Measurements from ENCODE around the gene RAF1.

The RAF1 gene

DNA sequence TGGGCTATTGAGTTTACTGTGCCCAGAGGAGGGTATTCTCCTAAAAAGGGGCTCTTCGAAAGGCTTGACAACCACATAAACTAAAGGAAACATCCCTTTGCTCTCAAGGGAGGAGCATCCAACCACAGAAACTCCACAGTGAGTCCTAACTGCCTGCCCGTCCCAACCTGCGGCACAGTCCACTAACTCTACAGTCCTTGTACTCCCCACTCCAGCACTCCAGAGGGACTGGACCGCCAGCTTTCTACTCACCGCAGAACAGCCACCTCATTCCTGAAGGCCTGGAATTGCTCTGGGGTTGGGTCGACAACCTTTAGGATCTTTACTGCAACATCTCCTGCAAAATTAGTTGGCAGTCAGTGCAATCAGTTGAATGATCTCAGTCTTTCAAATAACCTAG lies 72.5 kb downstream of the RAF1 start:
- DNase-seq (ENCODE audit: low spot score), result no peak

DNA sequence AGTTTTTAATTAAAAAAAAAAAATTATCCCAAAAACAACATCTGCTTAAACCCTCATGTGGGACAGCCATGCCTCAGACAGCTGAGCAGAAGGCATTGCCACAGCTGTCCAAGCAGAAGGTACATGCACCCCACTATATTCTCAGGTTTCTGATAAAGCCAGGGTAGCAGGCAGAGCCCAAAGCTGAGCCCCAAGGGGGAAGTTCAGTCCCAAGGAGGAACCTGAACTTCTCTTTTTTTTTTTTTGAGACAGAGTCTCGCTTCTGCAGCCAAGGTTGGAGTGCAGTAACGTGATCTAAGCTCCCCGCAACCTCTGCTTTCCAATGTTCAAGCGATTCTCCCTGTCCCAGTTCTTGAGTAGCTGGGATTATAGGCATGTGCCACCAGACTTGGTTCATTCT lies 73.8 kb downstream of the RAF1 start:
- no peak for DNase-seq (ENCODE audit: low spot score)

DNA sequence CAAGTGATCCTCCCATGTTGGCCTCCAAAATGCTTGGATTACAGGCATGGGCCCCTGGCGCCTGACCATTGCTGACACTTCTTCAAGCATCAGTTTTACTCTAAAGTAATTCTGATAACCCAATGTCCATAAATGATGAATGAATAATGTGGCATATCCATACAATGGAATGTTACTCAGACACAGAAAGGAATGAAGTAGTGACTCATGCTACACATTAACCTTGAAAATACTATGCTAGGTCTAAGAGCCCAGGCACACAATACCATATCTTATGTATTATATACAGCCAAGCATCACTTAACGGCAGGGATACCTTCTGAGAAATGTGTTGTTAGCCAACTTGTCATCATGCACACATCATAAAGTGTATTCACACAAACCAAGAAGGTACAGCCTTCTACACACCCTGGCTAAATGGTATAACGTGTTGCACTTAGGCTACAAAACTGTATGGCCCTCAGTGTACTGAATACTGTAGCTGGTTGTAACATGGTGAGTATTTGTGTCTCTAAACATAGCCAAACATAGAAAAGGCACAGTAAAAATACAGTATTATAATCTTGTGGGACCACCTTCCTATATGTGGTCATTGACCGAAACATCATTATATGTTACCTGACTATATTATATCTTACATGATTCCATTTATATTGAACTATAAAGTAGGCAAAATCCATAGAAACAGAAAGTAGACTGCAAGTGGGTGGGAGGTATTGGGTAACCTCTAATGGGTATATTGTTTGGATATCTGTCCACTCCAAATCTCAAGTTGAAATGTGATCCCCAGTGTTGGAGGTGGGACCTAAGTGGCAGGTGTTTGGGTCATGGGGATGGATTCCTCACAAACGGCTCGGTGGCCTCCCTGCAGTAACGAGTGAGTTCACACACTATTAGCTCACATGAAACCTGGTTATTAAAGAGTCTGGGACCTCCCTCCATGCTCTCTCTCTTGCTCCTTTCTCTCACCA lies 75.6 kb downstream of the RAF1 start:
- DNase-seq (ENCODE audit: low spot score), result no peak

DNA sequence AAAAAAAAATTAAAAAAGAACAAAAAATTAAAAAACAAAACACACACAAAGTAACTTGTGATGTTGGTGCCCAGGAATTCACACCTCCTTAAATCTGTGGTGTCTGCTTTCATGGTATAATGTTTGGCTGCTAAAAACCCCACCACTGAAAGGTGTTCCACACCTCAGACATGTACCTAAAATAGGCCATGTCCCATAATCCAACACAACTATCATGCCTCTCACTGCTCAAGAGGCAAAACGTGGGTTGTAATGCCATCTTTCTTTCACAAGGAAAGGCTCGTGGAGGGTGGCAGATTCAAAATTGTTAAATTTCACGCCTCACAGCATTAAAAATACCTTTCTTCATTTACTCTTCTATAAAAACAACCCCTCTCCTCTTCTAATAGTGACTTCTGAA lies 77.5 kb downstream of the RAF1 start:
- no peak for DNase-seq (ENCODE audit: low spot score)

DNA sequence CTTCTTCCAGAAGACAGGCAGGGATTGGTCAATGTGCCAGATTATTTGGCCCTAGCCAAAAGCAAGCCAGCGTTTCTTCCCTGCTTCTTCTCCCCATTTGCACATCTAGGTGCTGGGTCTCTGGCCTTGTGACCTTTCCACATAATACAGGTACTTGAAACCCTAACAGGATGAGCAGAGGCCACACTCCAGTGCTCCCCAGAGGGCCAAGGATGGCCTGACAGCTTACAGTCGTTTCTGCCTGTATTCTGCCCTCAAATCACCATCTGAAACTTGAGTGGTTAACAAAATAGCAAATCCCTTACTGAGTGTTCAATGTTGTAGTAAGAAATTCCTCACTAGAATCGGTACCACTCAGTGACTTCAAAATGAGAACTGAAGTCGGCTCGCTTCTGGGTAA lies 77.9 kb downstream of the RAF1 start:
- DNase-seq (ENCODE audit: low spot score), result no peak

DNA sequence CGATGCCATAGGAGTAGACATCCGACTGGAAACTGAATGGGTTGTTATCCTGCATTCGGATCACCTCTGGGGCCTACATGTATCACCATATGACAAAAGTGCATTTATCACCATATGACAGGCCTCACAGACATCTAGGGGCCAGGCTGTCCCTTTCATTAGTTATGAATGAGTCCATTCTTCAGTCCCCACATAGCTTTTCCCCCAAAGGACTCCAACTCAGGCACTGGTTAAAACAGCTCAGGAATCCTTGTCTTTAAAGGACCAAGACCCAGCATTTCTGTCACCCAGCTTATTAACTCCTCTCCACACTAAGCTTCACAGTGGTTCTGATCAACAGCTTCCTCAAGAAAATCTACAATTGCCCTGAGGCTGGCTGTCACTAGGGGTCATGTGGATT lies 78.7 kb downstream of the RAF1 start:
- no peak for DNase-seq (ENCODE audit: low spot score)

DNA sequence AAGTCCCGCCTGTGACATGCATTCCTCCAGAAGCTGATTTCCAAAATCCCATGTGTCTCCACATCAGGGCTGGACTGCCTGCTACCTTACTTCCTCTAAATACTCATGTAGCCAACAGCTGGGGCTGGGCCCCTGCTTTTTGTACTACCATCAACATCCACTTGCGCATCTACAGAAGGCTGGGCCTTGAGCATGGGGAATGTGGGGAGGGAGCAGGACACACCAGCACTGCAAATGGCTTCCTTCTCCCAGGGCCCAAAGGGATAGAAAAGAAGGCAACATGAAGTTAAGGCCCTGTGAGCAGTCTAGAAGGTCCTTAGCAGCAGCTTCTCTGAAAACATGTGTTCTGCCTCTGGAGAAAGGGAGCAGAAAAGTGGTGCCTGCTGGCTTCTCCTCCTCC lies 79.8 kb downstream of the RAF1 start:
- DNase-seq (ENCODE audit: low spot score), result no peak

DNA sequence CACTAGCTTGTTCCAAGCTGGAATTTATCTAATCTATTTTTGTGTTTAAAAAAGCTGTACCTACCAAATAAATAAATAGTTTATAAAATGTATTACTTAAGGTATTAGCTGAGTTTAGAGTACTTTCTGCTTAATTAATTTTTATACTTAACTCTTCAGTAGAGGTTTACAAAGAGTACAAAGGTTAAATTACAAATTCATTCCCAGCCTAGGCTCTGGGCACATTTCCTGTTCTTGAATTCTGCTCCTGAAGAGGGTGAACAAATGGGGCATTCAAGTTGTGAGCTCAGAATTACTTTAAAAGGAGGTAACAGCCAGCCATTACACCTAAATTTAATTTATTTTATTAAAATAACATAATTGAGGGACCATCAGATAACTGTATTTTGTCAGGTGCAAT lies 80.6 kb downstream of the RAF1 start:
- DNase-seq (ENCODE audit: low spot score), result no peak

DNA sequence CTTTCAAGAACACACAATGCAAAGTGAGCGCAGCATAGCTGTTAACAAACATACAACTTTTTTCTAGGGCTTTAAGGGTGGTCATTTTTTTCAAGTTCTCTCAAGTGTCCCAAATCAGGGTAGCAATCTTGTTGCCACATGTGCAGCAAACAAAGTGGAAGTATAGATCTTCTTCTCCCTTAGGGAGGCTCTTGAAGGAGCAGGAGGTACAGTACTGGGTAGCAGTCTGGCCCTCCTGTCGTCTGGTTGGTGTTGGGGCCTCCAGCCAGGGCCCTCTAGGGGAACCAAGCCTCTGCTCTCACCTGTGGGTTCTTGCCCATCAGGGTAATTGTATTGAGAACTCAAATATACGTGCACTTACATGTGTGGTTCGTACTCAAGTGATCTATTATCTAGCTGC lies 81.2 kb downstream of the RAF1 start:
- no peak for DNase-seq (ENCODE audit: low spot score)

DNA sequence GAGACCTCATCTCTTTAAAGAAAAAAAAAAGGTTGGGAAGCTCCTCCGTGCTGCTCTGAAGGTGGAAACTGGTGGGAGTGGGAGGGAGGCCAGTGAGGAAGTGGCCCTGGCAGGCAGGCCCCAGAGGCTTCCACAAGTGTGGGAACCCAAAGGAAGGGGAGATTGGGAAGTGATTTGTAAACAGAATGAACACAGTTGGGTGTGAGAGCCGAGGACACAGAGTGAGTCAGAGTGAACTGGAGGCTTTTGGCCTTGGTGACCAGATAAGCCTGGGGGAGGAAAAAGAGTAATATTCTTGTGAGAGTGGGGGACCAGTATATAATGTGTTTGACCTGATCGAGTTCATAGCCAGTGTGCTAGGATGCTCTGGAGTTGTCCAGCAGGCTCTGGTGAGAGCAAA lies 84.0 kb downstream of the RAF1 start:
- no peak for DNase-seq (ENCODE audit: low spot score)

DNA sequence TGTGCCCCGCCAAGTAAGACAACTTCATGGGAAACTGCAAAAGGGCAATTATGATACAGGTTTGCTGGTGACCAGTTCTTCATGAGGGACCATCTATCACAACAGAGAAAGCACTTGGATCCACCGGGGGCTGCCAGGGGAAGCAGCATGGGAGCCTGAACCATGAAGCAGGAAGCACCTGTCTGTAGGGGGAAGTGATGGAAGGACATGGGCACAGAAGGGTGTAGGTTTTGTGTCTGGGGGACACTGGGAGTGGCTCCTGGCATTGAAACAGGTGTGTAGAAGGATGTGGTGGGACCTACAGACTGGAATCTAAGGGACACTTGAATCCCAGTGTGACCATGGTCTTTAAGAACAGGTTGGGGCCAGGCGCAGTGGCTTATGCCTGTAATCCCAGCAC lies 84.5 kb downstream of the RAF1 start:
- no peak for DNase-seq (ENCODE audit: low spot score)

DNA sequence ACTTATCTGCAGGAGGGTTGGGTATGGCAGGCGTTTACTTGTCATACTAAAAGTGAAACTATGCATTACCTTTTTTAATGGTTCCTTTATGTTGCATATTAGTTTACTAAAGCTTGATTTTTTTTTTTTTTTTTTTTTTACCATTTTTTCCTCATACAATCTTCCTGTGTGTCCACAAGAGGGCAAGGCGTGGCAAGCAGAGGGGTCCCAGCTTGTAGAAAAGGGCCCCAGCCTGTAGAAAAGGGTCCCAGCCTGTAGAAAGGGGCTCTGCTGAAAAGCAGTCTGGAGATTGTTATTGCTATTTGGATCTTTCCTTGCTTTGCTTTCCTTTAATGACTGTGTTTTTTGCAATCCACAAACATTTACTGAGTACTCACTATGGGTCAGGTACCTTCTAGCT lies 85.2 kb downstream of the RAF1 start:
- DNase-seq (ENCODE audit: low spot score), result no peak

DNA sequence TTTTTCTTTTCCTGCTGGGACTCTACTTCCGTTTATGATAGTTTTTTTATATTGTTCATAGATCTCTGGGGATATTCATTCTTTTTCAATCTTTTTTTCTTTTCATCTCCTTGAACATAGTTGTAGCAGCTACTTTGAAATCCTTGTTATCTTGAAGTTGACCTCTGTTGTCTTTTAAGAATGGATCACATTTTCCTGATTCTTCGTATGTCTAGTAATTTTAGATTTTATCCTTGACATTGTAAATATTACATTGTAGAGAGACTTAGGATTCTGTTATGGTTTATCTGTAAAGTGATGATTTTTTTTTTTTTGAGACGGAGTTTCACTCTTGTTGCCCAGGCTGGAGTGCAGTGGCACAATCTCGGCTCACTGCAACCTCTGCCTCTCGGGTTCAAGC lies 86.5 kb downstream of the RAF1 start:
- DNase-seq (ENCODE audit: low spot score), result no peak

DNA sequence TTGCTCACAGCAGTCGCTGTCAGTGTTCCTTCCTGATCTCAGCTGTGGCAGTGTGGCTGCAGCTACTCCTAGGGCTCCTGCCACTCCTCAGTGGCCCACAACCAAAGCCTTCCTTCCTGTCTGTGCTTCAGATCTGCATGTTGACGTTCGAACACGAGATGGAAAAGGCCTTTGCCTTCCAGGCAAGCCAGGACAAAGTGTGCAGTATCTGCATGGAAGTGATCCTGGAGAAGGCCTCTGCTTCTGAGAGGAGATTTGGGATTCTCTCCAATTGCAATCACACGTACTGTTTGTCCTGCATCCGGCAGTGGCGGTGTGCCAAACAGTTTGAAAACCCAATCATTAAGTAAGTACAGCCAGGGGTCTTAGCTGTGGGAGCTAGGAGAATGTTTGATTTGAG lies 89.3 kb downstream of the RAF1 start:
- no peak for DNase-seq (ENCODE audit: low spot score)

DNA sequence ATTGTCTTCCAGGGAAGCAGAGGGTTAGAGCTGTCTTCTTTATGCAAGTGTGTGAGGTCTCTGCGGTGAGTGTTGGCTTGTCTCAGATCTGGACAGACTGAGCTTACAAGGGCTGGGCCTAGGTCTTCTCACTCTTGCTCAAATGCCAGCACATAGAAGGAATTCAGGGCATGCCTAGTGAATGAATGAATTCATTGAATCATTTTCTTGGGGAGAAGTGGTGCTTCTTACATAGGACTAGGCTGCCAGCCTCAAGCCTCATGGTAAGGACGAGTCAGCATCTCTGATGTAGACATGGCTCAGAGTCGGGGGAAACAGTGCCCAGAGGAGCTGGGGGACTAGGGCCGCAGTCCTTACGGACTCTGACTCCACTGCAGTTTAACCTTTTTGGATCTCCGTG lies 89.8 kb downstream of the RAF1 start:
- DNase-seq (ENCODE audit: low spot score), result no peak

DNA sequence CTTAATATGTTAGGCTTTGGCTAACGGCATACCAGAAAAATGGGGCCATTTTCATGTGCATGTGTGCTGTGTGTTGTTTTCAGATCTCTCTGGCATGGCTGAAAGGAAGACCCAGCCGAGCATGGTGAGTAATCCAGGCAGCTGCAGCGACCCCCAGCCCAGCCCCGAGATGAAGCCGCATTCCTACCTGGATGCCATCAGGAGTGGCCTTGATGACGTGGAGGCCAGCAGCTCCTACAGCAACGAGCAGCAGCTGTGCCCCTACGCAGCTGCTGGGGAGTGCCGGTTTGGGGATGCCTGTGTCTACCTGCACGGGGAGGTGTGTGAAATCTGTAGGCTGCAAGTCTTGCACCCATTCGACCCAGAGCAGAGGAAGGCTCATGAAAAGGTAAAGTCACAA lies 91.9 kb downstream of the RAF1 start:
- no peak for DNase-seq (ENCODE audit: low spot score)

DNA sequence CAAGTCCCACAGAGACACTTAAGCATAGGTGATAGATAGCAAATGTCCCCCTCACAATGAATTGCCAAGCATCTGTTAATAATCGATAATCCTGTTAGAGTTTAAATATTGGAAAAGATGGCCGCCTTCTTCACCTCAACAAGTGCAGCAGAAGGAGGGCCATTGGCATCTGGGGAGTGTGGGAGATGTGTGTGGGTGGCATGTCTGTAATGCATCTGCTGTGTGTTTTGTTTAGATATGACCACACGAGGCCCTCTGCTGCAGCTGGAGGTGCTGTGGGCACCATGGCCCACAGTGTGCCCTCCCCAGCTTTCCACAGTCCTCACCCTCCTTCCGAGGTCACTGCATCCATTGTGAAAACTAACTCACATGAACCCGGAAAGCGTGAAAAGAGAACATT lies 94.1 kb downstream of the RAF1 start:
- no peak for DNase-seq (ENCODE audit: low spot score)

DNA sequence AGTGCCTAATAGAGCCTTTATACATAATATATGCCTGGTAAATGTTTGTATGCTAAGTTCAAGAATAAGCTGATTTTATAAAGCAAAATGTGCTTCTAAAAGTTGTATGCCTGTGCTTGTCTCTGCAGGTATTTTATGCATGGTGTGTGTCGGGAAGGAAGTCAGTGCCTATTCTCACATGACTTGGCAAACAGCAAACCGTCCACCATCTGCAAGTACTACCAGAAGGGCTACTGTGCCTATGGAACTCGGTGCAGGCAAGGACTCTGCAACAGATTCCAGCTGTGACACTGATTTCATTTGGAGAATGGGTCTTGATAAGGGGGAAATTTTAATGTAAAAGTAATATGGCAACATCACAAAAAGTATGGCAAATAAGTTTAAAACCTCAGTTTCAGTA lies 95.2 kb downstream of the RAF1 start:
- no peak for DNase-seq (ENCODE audit: low spot score)

DNA sequence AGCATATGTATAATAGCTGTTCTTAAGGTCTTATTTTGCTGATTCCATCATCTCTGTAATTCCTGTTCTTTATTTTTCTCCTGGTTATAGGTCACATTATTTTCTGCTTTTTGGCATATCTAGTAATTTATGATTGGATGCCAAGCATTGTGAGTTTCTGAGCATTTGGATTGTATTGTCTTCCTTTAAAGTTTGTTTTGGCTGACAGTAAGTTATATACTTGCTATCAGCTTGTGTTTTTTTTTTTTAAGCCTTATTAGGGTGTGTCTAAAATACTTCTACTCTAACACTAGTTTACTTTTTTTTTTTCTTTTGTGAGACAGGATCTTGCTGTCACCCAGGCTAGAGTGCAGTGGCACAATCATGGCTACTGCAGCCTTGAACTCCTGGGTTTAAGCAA lies 96.9 kb downstream of the RAF1 start:
- no peak for DNase-seq (ENCODE audit: low spot score)

DNA sequence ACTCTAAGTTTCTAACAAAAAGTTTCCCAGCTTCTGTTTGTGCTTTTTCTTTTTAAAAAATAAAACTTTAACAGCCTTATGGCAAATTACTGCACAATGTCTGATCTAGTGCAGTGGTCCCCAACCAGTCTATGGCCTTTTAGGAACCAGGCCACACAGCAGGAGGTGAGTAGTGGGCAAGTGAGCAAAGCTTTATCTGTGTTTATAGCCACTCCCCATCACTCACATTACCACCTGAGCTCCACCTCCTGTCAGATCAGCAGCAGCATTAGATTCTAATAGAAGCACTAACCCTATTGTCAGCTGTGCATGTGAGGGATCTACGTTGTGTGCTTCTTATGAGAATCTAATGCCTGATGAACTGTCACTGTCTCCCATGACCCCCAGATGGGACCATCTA lies 101.5 kb downstream of the RAF1 start:
- DNase-seq (ENCODE audit: low spot score), result no peak

DNA sequence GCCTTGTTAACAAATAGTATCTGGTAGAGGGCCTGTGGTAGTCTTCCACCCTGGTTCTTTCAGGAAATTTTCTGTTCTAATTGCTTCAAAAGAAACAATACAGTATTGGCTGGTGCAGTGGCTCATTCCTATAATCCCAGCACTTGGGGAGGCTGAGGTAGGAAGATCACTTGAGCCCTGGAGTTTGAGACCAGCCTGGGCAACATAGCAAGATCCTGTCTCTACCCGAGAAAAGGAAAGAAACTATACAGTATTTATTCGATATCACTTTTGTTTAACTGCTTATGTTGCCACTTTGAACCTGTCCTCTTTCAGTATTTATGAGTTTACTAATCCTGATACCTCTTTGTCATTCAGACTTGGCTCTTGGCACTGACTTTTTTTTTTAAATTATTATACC lies 102.5 kb downstream of the RAF1 start:
- no peak for DNase-seq (ENCODE audit: low spot score)

DNA sequence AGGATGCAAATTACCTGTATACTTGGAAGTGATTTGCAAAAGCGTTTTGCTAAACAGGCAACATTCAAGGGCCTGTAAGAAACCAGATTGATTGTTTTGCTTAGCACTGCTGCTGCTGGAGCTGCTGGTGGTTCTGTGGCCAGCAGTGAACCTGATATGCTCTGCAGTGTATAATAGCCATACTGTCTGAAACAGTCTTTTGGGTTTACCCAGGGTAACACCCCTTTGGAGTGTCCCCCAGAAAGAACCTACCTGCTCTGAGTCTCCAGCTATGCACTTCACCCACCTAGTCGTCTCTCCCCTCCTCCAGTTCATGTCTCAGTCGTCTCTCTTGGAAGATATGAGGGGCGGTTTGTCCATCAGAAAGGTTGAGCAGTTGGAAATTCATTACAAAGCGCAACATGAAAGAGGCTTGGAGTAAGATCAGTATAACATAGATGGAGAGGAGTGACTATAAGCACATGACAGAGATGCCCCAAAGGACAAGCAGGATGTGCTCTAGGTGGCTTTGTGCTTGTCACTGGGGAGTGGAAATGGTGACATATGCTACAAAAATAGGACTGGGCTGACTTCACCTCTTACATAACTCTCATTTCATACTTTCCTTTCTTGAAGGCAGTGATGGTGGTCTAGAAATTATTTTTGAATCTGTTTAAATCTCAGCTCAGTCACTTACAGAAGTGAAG lies 103.3 kb downstream of the RAF1 start:
- no peak for DNase-seq (ENCODE audit: low spot score)

DNA sequence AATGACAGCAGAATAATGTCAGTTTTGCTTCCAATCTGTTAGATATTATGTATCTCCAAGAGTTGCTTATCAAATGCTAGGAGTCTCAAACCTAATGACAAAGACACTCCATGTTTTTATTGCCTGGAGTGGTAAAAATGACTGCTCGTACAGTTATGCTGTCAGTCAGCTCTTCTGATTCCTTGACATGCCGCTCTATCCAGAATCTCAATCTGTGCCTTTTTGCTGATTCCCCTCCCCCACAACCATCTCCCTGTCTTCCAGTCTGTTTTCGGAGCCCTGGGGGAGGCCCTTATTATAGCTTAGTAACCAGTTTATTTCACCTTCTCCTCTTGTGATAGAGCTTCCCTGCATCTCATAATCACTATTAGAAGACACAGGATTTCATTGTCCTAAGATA lies 104.4 kb downstream of the RAF1 start:
- no peak for DNase-seq (ENCODE audit: low spot score)

DNA sequence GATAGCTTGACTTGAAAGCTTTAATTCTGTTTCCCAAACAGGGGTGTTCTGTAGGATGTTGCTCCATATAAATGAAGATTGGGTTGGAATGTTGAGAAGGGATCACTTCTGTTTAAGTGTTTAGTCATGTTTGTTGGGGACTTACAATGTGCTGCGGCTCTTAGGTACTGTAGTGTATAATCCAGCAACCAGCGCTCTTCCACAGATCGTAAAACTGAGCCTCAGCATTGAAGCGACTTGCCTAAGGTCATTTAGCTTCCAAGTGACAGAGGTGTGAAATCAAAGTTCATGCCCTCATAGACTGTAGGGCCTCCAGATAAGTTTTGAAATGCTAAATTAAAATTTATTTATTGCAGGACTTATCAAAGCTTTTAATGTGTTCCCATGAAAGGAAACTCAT lies 105.2 kb downstream of the RAF1 start:
- no peak for DNase-seq (ENCODE audit: low spot score)
